IPS-20b (cell line): ENCODE measurements around the gene KMT5B.

ENCODE experiments used
- H3K27ac ChIP-seq: one replicate; pipeline ENCODE4 v1.5.1; 2013; ENCODE audit warnings: low read length
- H3K27me3 ChIP-seq: 2 replicates; pipeline ENCODE4 v1.6.1; 2013; ENCODE audit warnings: mild to moderate bottlenecking, low read length, inconsistent platforms; ENCODE audit not compliant: insufficient read depth
- H3K36me3 ChIP-seq: 2 replicates; pipeline ENCODE4 v1.6.1; 2013; ENCODE audit warnings: low read depth, mild to moderate bottlenecking, inconsistent platforms, low read length, moderate library complexity; ENCODE audit not compliant: insufficient read depth
- H3K4me1 ChIP-seq: 2 replicates; pipeline ENCODE4 v1.6.1; 2013; ENCODE audit warnings: mild to moderate bottlenecking, control low read depth, inconsistent platforms, low read length, moderate library complexity; ENCODE audit not compliant: insufficient read depth
- H3K4me3 ChIP-seq: 2 replicates; pipeline ENCODE4 v1.5.1; 2013; ENCODE audit warnings: mild to moderate bottlenecking, low read length, inconsistent platforms
- H3K9ac ChIP-seq: 2 replicates; pipeline ENCODE4 v1.6.1; 2013; ENCODE audit warnings: low read depth, mild to moderate bottlenecking, inconsistent platforms, low read length, moderate library complexity
- H3K9me3 ChIP-seq: 2 replicates; pipeline ENCODE4 v1.6.1; 2013; ENCODE audit warnings: mild to moderate bottlenecking, low read depth, low read length, inconsistent platforms; ENCODE audit not compliant: insufficient read depth

KMT5B gene

DNA sequence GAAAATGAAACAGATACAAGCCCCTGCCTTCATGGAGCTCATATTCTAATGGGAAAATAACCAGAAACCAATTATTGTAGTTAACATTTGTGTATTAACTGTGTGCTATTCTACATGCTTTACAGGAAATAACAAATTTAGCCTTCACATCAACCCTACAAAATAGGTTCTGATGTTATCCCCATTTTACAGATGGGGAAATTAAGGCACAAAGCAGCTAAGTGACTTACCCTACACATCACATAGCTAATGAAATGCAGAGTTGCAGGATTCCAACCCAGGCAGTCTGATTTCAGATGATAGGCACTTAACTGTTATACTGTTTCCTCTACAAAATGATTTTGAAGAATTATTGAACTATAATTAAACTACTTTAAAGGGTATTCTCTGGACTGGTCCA lies 43.7 kb downstream of the KMT5B start:
- H3K9me3 ChIP-seq, result no peaks in the 10 kb centered on the region
- H3K9ac ChIP-seq, result no peak overlapping the region
- H3K27me3 ChIP-seq, result no peaks in the 10 kb centered on the region
- no peak overlapping the region for H3K27ac ChIP-seq
- no peaks in the 10 kb centered on the region for H3K4me1 ChIP-seq
- peaks cover 94% of the 10 kb centered on the region for H3K36me3 ChIP-seq
- H3K4me3 ChIP-seq, result no peak overlapping the region

DNA sequence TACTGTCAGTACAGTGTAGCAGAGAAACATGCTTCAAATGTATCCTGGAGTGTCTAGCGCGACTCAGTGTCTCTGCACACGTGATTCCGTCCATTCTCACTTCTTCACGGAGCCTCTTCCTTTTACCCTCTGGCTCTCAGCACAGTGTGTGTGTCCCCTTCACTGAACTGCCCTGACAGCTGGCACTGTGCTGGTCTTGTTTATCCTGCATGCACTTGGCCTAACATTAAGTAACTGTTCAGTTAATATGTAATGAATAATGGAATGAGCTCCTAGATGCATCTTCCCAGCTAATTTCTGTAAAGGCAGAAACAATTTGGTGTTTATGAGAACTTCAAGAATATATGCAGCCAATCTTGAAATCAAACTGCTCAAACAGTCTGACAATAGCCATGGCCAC lies 44.4 kb downstream of the KMT5B start:
- Histone ChIP-seq H3K4me3 (no peak overlapping the region), H3K36me3 (peaks cover 94% of the 10 kb centered on the region), H3K9ac (no peak overlapping the region), H3K4me1 (no peaks in the 10 kb centered on the region), H3K27me3 (no peaks in the 10 kb centered on the region), H3K27ac (no peak overlapping the region), H3K9me3 (no peaks in the 10 kb centered on the region)

DNA sequence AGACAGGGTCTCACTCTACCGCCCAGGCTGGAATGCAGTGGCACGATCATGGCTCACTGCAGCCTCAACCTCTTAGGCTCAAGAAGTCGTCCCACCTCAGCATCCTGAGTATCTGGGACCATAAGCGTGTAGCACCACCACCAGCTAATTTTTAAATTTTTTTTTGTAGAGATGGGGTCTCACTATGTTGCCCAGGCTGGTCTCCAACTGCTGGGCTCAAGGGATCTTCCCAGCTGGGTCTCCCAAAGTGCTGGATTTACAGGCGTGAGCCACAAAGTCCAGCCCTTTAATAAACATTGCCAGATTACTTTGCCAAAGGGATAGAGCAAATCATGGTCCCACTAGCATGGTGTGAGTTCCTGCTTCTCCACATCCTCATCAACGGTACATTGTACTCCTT lies 45.6 kb downstream of the KMT5B start:
- Histone ChIP-seq H3K36me3 (peaks cover 85% of the 10 kb centered on the region), H3K27me3 (no peaks in the 10 kb centered on the region), H3K4me1 (no peaks in the 10 kb centered on the region), H3K9me3 (no peaks in the 10 kb centered on the region), H3K4me3 (no peak overlapping the region), H3K27ac (no peak overlapping the region), H3K9ac (no peak overlapping the region)

DNA sequence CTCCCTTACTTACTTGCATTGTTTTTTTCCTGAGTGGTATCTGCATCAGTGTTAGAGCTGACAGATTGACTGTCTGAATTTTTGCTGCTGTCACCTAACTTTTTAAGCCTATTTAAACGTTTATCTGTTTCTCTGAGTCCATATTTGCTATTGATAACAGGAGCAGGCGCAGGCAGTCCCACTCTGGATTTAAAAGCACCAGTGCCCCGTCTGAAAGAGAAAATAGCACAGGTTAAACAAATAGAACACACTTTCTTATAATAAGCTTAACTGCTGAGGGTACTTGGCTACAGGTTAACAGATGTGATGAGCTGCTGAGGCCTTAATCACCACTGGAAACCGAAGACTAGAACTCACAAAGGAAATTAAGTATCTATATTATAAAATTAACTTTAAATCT lies 46.1 kb downstream of the KMT5B start:
- H3K9ac ChIP-seq, result no peak overlapping the region
- no peaks in the 10 kb centered on the region for H3K9me3 ChIP-seq
- H3K4me1 ChIP-seq, result no peaks in the 10 kb centered on the region
- peaks cover 81% of the 10 kb centered on the region for H3K36me3 ChIP-seq
- H3K27me3 ChIP-seq, result no peaks in the 10 kb centered on the region
- no peak overlapping the region for H3K4me3 ChIP-seq
- H3K27ac ChIP-seq, result no peak overlapping the region

DNA sequence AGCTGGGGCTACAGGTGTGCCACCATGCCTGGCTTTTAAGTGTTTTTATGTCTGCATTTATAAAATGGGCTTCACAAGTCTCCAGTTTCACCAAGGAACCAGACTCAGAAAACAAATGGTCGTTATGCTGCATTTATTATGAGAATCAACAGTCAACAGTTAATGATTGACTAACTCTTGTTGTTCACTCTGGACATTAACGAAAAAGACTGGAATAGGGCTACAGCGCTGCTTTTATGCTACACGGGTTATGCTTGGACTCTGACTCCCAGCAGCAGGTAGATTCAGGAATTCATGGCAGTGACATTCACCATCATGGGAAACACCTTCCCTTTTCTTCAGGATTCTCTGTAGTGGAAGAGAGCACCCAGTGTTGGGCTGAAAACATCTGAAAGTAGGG lies 47.5 kb downstream of the KMT5B start:
- H3K27ac ChIP-seq, result no peak overlapping the region
- H3K27me3 ChIP-seq, result no peaks in the 10 kb centered on the region
- H3K36me3 ChIP-seq, result peaks cover 67% of the 10 kb centered on the region
- H3K4me3 ChIP-seq, result no peak overlapping the region
- no peaks in the 10 kb centered on the region for H3K4me1 ChIP-seq
- H3K9me3 ChIP-seq, result no peaks in the 10 kb centered on the region
- H3K9ac ChIP-seq, result no peak overlapping the region

DNA sequence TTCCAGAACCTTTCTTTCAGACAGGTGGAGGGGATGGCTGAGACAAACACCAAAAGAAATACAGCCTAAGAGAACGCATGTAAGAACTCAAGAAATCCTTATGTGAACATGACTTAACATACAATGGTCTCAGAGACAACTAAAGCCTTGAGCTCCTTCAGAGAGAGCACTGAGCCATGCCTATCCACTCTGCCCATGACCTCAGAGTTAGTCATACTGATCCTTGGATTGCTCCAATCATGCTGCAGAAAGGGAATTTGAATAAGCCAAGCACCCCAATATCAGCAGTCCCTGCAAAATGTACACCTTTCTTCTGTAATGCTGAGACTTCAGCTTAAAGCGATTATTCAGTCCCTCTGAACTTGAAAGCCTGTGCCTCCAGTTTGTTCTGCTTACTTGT lies 48.7 kb downstream of the KMT5B start:
- peaks cover 56% of the 10 kb centered on the region for H3K36me3 ChIP-seq

DNA sequence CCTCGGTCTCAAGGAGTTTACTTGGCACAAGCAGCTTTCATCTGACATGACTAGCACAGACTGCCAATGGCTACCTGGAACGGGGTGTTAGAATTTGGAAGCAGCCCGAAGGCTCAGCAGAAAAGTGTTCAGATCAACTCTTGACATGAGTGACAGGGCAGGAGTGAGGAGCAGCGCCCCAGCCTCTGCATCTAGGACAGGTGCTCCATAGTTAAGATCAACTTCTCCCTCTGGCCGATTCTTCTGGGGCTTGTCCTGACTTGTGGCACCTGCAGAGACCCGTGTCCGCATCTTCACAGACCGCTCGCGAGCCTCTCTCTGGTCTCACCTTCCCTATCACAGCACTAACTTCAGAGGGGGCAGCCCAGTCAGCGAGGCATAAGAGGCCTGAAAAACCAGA lies 49.4 kb downstream of the KMT5B start:
- no peaks in the 10 kb centered on the region for H3K27me3 ChIP-seq
- H3K4me1 ChIP-seq, result no peaks in the 10 kb centered on the region
- H3K9me3 ChIP-seq, result no peaks in the 10 kb centered on the region
- H3K9ac ChIP-seq, result no peak overlapping the region
- H3K36me3 ChIP-seq, result peaks cover 48% of the 10 kb centered on the region
- H3K27ac ChIP-seq, result no peak overlapping the region
- no peak overlapping the region for H3K4me3 ChIP-seq

More for the DNA sequence above, 48.7 kb downstream of the KMT5B start:
- Histone ChIP-seq H3K9ac (no peak overlapping the region), H3K4me3 (no peak overlapping the region), H3K27me3 (no peaks in the 10 kb centered on the region), H3K27ac (no peak overlapping the region), H3K4me1 (no peaks in the 10 kb centered on the region), H3K9me3 (no peaks in the 10 kb centered on the region)

DNA sequence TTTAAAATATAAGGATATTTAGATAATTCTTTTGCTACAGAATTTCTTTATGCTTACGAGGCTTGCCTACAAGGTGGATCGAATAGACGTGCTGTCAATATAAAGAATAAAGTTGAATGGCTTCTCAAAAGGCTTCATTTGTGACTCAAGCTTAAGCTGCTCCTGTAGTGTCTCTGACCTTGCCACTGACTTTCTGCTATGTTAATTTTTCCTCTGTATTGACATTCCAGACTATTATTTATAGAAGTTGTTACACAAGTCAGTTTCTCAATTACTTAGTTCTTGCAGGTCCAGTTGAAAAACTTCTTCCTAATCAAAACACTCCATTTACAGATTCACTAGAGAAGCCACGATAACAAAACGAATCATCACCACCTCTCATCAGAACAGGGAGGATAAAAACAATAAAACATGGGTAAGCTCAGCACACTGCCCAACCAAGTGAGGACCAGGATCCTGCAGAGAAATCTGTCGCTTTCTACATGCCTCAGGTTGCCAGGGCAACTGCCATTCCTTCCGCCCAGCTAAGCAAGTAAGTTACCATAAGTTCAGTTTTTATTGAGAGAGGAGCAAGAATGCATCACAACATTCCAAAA lies 52.9 kb downstream of the KMT5B start:
- Histone ChIP-seq H3K27ac (no peak overlapping the region), H3K9me3 (no peaks in the 10 kb centered on the region), H3K27me3 (no peaks in the 10 kb centered on the region), H3K4me3 (no peak overlapping the region), H3K4me1 (no peaks in the 10 kb centered on the region), H3K9ac (no peak overlapping the region), H3K36me3 (peaks cover 27% of the 10 kb centered on the region)

DNA sequence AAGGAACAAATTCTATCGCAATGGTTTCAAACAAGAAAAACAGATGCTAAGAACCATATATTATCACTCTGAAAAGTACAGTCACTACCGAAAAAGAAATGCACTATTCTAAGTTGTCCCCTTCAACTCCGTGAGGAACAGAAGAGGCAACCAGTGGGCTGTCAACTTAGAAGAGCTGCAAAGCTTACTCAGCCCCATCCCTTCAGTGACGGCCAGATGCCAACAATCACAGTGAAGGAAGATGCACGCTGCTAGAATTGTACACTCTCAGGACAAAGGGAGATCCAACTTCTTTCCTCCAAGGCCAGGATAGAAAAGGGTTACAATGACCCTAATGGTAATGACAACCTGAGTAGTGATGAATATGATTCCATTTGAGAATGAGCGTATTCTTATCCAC lies 53.4 kb downstream of the KMT5B start:
- no peaks in the 10 kb centered on the region for H3K27me3 ChIP-seq
- no peak overlapping the region for H3K4me3 ChIP-seq
- peaks cover 24% of the 10 kb centered on the region for H3K36me3 ChIP-seq
- no peaks in the 10 kb centered on the region for H3K9me3 ChIP-seq
- no peak overlapping the region for H3K27ac ChIP-seq
- no peaks in the 10 kb centered on the region for H3K4me1 ChIP-seq
- no peak overlapping the region for H3K9ac ChIP-seq

DNA sequence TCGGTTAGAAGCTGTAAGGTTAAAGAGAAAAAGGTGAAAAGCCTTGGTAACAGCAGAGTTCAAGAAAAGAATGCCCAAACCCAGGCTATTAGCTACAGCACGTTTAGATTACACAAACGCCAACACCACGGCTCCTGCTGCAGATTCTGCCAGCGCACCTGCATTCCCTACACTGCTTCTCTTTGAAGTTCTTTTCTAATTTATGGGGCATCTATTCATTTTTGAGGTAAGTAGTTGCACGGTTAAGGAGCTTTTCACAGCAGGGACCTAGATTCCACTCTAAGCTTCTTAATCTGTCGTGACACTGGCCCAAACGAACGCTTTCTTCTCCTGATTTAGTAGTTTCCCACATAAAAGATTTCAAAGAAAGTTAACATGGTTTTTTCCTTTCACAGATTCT lies 53.9 kb downstream of the KMT5B start:
- no peaks in the 10 kb centered on the region for H3K9me3 ChIP-seq
- no peaks in the 10 kb centered on the region for H3K27me3 ChIP-seq
- H3K4me3 ChIP-seq, result no peak overlapping the region
- H3K27ac ChIP-seq, result no peak overlapping the region
- H3K4me1 ChIP-seq, result no peaks in the 10 kb centered on the region
- H3K9ac ChIP-seq, result no peak overlapping the region
- H3K36me3 ChIP-seq, result peaks cover 19% of the 10 kb centered on the region

DNA sequence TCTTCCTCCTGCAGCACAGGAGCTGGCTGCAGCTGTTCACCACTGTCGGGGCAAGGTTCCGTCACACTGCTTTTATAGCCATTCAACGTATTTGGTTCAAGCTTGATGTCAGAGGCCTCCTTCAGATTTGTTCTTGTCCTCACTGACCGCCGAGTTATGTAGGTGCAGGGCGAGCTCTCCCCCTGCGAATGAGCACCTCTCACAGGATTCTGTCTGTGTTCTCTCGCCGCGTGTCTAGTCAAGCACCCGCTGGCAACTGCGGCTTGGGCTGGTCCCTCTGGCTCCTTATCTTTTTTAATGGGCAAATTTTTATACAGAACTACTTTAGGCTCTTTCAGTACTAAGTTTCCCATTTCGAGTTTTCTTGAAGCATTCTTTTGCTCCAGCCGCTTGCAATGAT lies 54.5 kb downstream of the KMT5B start:
- Histone ChIP-seq H3K4me1 (no peaks in the 10 kb centered on the region), H3K27ac (no peak overlapping the region), H3K9me3 (no peaks in the 10 kb centered on the region), H3K4me3 (no peak overlapping the region), H3K27me3 (no peaks in the 10 kb centered on the region), H3K36me3 (peaks cover 13% of the 10 kb centered on the region), H3K9ac (no peak overlapping the region)

DNA sequence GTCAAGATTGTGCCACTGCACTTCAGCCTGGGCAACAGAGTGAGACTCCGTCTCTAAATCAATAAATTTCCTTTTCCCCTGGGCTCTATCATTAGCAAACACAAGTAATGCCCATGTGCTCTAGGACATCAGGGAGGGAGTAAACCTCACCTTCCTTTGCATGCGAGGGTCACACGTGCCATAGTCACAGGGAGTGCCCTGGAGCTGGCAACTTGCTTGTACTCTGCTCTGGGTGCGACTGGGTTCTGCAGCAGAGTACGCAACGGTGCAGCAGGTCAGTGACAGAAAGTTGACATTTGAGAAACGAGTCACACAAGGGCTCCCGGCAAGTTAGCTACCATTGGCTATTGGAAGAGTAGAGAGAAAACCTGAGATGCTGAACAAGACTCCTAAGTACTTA lies 59.4 kb downstream of the KMT5B start:
- H3K4me3 ChIP-seq, result no peak overlapping the region
- no peaks in the 10 kb centered on the region for H3K27me3 ChIP-seq
- H3K9me3 ChIP-seq, result no peaks in the 10 kb centered on the region
- peaks cover 11% of the 10 kb centered on the region for H3K36me3 ChIP-seq
- no peak overlapping the region for H3K9ac ChIP-seq
- H3K4me1 ChIP-seq, result no peaks in the 10 kb centered on the region
- no peak overlapping the region for H3K27ac ChIP-seq

DNA sequence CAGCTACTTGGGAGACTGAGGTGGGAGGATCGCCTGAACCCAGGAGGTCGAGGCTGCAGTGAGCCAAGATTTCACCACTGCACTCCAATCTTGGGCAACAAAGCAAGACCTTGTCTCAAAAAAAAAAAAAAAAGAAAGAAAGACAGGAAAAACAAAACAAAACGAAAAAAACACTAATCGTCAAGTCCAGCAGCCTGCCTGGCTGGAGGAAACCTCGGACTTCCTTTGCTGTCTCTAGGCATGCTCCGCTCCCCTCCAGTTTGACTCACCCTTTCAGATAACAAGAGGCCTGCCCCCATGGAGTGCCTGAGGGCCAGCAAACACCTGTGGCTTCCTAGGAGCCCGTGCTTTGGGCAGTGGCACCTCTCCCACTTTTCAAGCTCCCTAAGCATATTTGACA lies 63.1 kb downstream of the KMT5B start:
- Histone ChIP-seq H3K9me3 (no peaks in the 10 kb centered on the region), H3K9ac (no peak overlapping the region), H3K4me3 (no peak overlapping the region), H3K4me1 (no peaks in the 10 kb centered on the region), H3K27me3 (no peaks in the 10 kb centered on the region), H3K27ac (no peak overlapping the region), H3K36me3 (no peaks in the 10 kb centered on the region)
